Kidney glomerular epithelial cell (primary cell): ENCODE measurements around the gene NUDT5.
A peak's percentile ranks its signal among the peaks of the same experiment; 100 is the strongest.

Experiments used
- DNase-seq: peaks from one replicate; lab custom pipeline; 2025; lab: John Stamatoyannopoulos, UW

Gene NUDT5

GRCh38 chr10:12162927-12163326 is 32.8 kb downstream of the NUDT5 start:
- DNase-seq: no peak

GRCh38 chr10:12160664-12161063 is 35.0 kb downstream of the NUDT5 start:
- no peak for DNase-seq

GRCh38 chr10:12158111-12158510 is 37.6 kb downstream of the NUDT5 start:
- DNase-seq: no peak

- no peak for DNase-seq
Observed at GRCh38 chr10:12156367-12157123, 39.1 kb downstream of the NUDT5 start.

GRCh38 chr10:12154516-12154915 is 41.2 kb downstream of the NUDT5 start:
- no peak for DNase-seq

GRCh38 chr10:12150163-12150562 is 45.5 kb downstream of the NUDT5 start:
- no peak for DNase-seq

- no peak for DNase-seq
Observed at GRCh38 chr10:12144538-12144937, 51.2 kb downstream of the NUDT5 start.

- no peak for DNase-seq
Observed at GRCh38 chr10:12140038-12140437, 55.7 kb downstream of the NUDT5 start.

GRCh38 chr10:12135631-12136030 is 60.1 kb downstream of the NUDT5 start:
- DNase-seq: no peak

- peak; percentile 59 for DNase-seq
Observed at GRCh38 chr10:12130237-12130872, 65.3 kb downstream of the NUDT5 start.

GRCh38 chr10:12129222-12130111 is 66.2 kb downstream of the NUDT5 start, which contains the start of gene SEC61A2:
Gene SEC61A2, plus strand, starts transcription at chr10:12129677. Its CDS starts 111 bp downstream, at chr10:12129788.
- DNase-seq: peak; percentile 88

- no peak for DNase-seq
Observed at GRCh38 chr10:12121673-12122072, 74.0 kb downstream of the NUDT5 start.
